Measurements from ENCODE around the gene GTPBP2. TPM values are rescaled to one million over a fixed set of nuclear protein-coding genes. Genes with fewer than 3 reads are reported as not detected.

Gene GTPBP2
- total and polyA plus RNA-seq, 2 of the 8 experiments (the other 6 are each of a cell fraction or from before 2014, with no cell fraction given) = 58.3 to 86.1 TPM

- Histone ChIP-seq H3K4me1 (replicated peaks in 1 of 4; ENCODE audit: control insufficient read depth in 3 of 4, insufficient read depth in 4 of 4, low read length in 3 of 4) (peaks cover 0 to 10% (median 3%) of the 10 kb centered on the region in 4 experiments; a peak in 4 of 7 replicates), H3K4ac (replicated peaks; ENCODE audit: insufficient read length, low read depth, low read length) (no peak overlapping the region), H4K20me1 (replicated peaks in 1 of 2; ENCODE audit: control insufficient read depth in 1 of 2, insufficient read depth in 2 of 2, low read length in 2 of 2) (no peaks in the 10 kb centered on the region), H3K36me3 (ENCODE audit: control insufficient read depth in 2 of 4, insufficient read depth in 4 of 4, low read length in 3 of 4) (peaks cover 9 to 28% (median 18%) of the 10 kb centered on the region in 4 experiments), H4K5ac (ENCODE audit: insufficient read length, low read depth, low read length) (no peak overlapping the region), H3K56ac (replicated peaks; ENCODE audit: insufficient read length, low read depth, low read length) (no peak overlapping the region), H3K9me3 (ENCODE audit: insufficient read depth in 2 of 2, low read depth in 1 of 2, low read length in 1 of 2) (no peaks in the 10 kb centered on the region), H3K27me3 (replicated peaks in 1 of 4; ENCODE audit: control insufficient read depth in 3 of 4, extremely low read depth in 1 of 4, insufficient read depth in 3 of 4, low read length in 3 of 4) (no peaks in the 10 kb centered on the region), H4K8ac (ENCODE audit: extremely low read depth, insufficient read depth, low read length) (no peak overlapping the region), H4K91ac (replicated peaks; ENCODE audit: insufficient read length, low read length) (no peak overlapping the region), H2AFZ (ENCODE audit: low read length) (no peak overlapping the region), H3K4me2 (ENCODE audit: insufficient read depth in 1 of 2, low read depth in 2 of 2, low read length in 2 of 2) (peak overlapping the region; percentile 68 to 80), H3K23ac (ENCODE audit: insufficient read length) (no peak overlapping the region), H3K27ac (ENCODE audit: low read depth, low read length) (peak overlapping the region; percentile 79), H2BK12ac (ENCODE audit: low read depth, low read length) (no peak overlapping the region), H3K79me1 (ENCODE audit: low read depth, low read length) (peaks cover 10% of the 10 kb centered on the region), H2AK5ac (ENCODE audit: low read depth, low read length) (no peak overlapping the region), H2BK120ac (replicated peaks; ENCODE audit: low read depth, low read length) (no peak overlapping the region), H3K9ac (replicated peaks in 1 of 4; ENCODE audit: extremely low read depth in 1 of 4, low read depth in 3 of 4, low read length in 3 of 4) (peak overlapping the region; percentile 46 to 96 (median 90)), H2BK20ac (ENCODE audit: low read length) (no peak overlapping the region), H2BK15ac (ENCODE audit: low read length) (no peak overlapping the region), H3K18ac (ENCODE audit: extremely low read depth, low read length) (no peak overlapping the region), H3K79me2 (ENCODE audit: control insufficient read depth in 1 of 2, insufficient read depth in 2 of 2, low read length in 2 of 2) (peaks cover 3 to 36% of the 10 kb centered on the region in 2 experiments; a peak in 3 of 4 replicates), H2BK5ac (ENCODE audit: low read depth, low read length) (no peak overlapping the region), H3K4me3 (ENCODE audit: extremely low read depth in 1 of 4, insufficient read depth in 2 of 4, low read depth in 3 of 4, low read length in 4 of 4) (peak overlapping the region; percentile 90 to 95 (median 93)), H3K23me2 (ENCODE audit: low read depth, low read length) (peaks cover 5% of the 10 kb centered on the region), H3K14ac (ENCODE audit: insufficient read length) (no peak overlapping the region)
- CTCF ChIA-PET (ENCODE audit: partially characterized antibody) = interaction anchor here (0.8 to 1.8 kb wide), 4 partner anchors 9 to 171 kb away, joined by 3 to 6 read pairs (median 4); partner anchors contain the start of gene RSPH9
- POLR2A ChIA-PET (ENCODE audit: partially characterized antibody) = interaction anchor here (0.8 to 2.8 kb wide), 5 partner anchors 9 to 118 kb away, joined by 3 to 23 read pairs (median 4); partner anchors contain the start of gene RSPH9
- DNase-seq (ENCODE audit: low read depth in 1 of 2, low spot score in 2 of 2) (no peak), FAIRE-seq (no peak)
- 79% methylated on average over 7 of the region's 7 CpGs; no CpG with 5 or more reads in 1 of the 2 experiments for WGBS, 2 experiments (ENCODE audit: extremely low coverage in 1 of 2, insufficient coverage in 1 of 2, insufficient read length in 1 of 2, insufficient replicate concordance in 2 of 2, low coverage in 1 of 2, low lambda C conversion rate in 2 of 2, missing lambda C conversion rate in 1 of 2)
- TF ChIP-seq JUN (IDR thresholded peaks at IDR 0.05; ENCODE audit: low read depth, low read length) = no peak
- TF ChIP-seq TEAD4 (IDR thresholded peaks at IDR 0.05; ENCODE audit: low read depth, low read length) = no peak
- no peak for TF ChIP-seq MAFK (IDR thresholded peaks at IDR 0.05; ENCODE audit: low read depth, low read length)
- no peak for TF ChIP-seq EZH2 (IDR thresholded peaks at IDR 0.05; ENCODE audit: low read depth, low read length, severe bottlenecking)
- no peak for TF ChIP-seq RBBP5 (IDR thresholded peaks at IDR 0.05; ENCODE audit: borderline replicate concordance, low read depth, low read length)
- TF ChIP-seq POU5F1 (IDR thresholded peaks at IDR 0.05; ENCODE audit: low read depth, low read length) = no peak
- TF ChIP-seq SP4 (IDR thresholded peaks at IDR 0.05; ENCODE audit: low read length) = no peak
- no peak for TF ChIP-seq SIX5 (IDR thresholded peaks at IDR 0.05; ENCODE audit: low read depth, low read length)
- no peak for TF ChIP-seq CTBP2 (IDR thresholded peaks at IDR 0.05; ENCODE audit: borderline replicate concordance, insufficient read depth, insufficient read length, low read length)
- TF ChIP-seq TAF1 (IDR thresholded peaks at IDR 0.05; ENCODE audit: low read depth, low read length) = no peak
- TF ChIP-seq, protein P1, sequence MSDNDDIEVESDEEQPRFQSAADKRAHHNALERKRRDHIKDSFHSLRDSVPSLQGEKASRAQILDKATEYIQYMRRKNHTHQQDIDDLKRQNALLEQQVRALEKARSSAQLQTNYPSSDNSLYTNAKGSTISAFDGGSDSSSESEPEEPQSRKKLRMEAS (IDR thresholded peaks at IDR 0.05) = no peak
- TF ChIP-seq CEBPB (IDR thresholded peaks at IDR 0.05; ENCODE audit: low read depth, low read length) = no peak
- no peak for TF ChIP-seq GABPA (IDR thresholded peaks at IDR 0.05; ENCODE audit: borderline replicate concordance, insufficient read depth, low read length)
- TF ChIP-seq BRCA1 (IDR thresholded peaks at IDR 0.05; ENCODE audit: low read depth, low read length) = no peak
- no peak for TF ChIP-seq NRF1 (IDR thresholded peaks at IDR 0.05; ENCODE audit: low read depth, low read length)
Measured at GRCh38 chr6:43636308-43636659, 7.2 kb upstream of the GTPBP2 start.
